Lower lobe of right lung (tissue), 2 donors: Measurements from ENCODE around the gene FLRT2. TPM values are rescaled to one million over a fixed set of nuclear protein-coding genes. Genes with fewer than 3 reads are reported as not detected.

Experiments used
- ATAC-seq, 2 donors: fragments of 200-7000 bp; cut with Tn5 transposase; one replicate each; pipeline ENCODE4 v1.9.1; 2020 to 2022; ENCODE audit warnings: mild to moderate bottlenecking in 2 of 2, moderate library complexity in 2 of 2
- DNase-seq: peaks from one replicate; pipeline ENCODE4 v3.0.0-alpha.2; 2020
- H3K27ac ChIP-seq: fragments of 200-600 bp; one replicate; pipeline ENCODE4 v1.8.0; 2022
- H3K27me3 ChIP-seq: fragments of 200-600 bp; one replicate; pipeline ENCODE4 v1.8.0; 2022; ENCODE audit warnings: low read depth
- H3K36me3 ChIP-seq: fragments of 200-600 bp; one replicate; pipeline ENCODE4 v1.8.0; 2022; ENCODE audit warnings: mild to moderate bottlenecking
- H3K4me1 ChIP-seq: fragments of 200-600 bp; one replicate; pipeline ENCODE4 v1.8.0; 2022
- H3K4me3 ChIP-seq: fragments of 200-600 bp; one replicate; pipeline ENCODE4 v1.8.0; 2022; ENCODE audit warnings: mild to moderate bottlenecking
- H3K9me3 ChIP-seq: fragments of 200-600 bp; one replicate; pipeline ENCODE4 v1.8.0; 2022
- intact Hi-C: fragments of 100-400 bp; cut with DNase I; formaldehyde crosslinking; loops from one replicate; pipeline ENCODE4 v1.11.0; 2022
- total RNA-seq: library from RNA; stranded (reverse); fragmentation: NEBNext Ultra II Directional; extraction: Animal tissue kit (Norgen Biotek cat#: 25700); gene quantifications from one replicate; pipeline ENCODE4 v1.2.1, GENCODE V29; 2021
- TF ChIP-seq, protein P1 (sequence below): fragments of 200-600 bp; IDR thresholded peaks from one replicate; pipeline ENCODE4 v1.8.0; 2022; ENCODE audit warnings: antibody characterized with exemption, mild to moderate bottlenecking
- donor health status: DM: no; HTN: yes; CAD: no; lungs with severe emphysema.

Gene FLRT2
- total RNA-seq, 1 donor from 2014 or later, result 14.3 TPM

- Histone ChIP-seq H3K36me3 (no peaks in the 10 kb centered on the region), H3K4me3 (no peak overlapping the region), H3K27me3 (no peaks in the 10 kb centered on the region), H3K9me3 (no peaks in the 10 kb centered on the region), H3K27ac (no peak overlapping the region), H3K4me1 (no peaks in the 10 kb centered on the region)
- DNase-seq (no peak), ATAC-seq (no peak)
- intact Hi-C loops, result no loop called here
- TF ChIP-seq, protein P1, sequence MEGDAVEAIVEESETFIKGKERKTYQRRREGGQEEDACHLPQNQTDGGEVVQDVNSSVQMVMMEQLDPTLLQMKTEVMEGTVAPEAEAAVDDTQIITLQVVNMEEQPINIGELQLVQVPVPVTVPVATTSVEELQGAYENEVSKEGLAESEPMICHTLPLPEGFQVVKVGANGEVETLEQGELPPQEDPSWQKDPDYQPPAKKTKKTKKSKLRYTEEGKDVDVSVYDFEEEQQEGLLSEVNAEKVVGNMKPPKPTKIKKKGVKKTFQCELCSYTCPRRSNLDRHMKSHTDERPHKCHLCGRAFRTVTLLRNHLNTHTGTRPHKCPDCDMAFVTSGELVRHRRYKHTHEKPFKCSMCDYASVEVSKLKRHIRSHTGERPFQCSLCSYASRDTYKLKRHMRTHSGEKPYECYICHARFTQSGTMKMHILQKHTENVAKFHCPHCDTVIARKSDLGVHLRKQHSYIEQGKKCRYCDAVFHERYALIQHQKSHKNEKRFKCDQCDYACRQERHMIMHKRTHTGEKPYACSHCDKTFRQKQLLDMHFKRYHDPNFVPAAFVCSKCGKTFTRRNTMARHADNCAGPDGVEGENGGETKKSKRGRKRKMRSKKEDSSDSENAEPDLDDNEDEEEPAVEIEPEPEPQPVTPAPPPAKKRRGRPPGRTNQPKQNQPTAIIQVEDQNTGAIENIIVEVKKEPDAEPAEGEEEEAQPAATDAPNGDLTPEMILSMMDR, result no peak
Observed at GRCh38 chr14:85581691-85582090, 51.7 kb downstream of the FLRT2 start.

DNA sequence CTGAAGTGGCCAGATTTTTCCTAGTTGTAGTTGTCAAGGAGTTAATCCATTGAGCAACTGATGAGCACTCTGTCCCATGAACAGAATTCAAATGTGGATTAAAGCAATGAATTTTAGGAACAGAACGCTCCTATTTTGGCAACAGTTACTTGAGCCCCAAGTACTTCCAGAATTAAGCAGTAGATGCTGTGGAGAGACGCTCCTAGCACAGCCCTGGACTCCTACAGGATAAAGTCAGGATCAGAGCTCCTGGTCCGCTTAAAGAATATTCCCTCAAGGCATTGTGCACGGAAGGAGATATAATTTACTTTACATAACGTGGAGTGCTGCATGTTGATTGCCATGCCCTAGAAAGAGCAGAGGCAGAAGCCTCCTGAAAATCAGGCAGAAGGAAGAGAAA is 53.4 kb downstream of the FLRT2 start:
- Histone ChIP-seq H3K4me3 (no peak overlapping the region), H3K4me1 (peaks cover 9% of the 10 kb centered on the region), H3K27me3 (no peaks in the 10 kb centered on the region), H3K27ac (no peak overlapping the region), H3K9me3 (no peaks in the 10 kb centered on the region), H3K36me3 (no peaks in the 10 kb centered on the region)
- DNase-seq (no peak), ATAC-seq (no peak)
- intact Hi-C loops, result no loop called here
- TF ChIP-seq, protein P1, result no peak

DNA sequence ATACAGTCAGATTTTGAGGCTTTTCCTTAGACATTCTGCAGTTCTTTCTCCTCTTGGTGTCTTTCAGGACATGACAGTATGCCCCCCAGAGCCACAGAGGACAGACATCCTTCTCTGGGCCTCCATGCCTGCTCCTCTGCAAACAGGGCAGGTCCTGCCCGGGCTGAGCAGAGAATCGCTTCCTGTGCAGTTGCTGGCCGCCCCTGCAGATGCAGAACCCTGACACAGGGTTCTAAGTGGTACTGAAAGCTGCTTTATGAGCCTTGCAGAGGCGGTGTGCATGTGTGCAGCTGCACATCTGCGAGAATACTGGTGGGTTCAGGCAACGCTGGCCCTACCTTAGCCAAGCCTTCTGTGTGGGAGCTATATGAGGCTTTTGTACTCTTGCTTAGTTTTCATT is 54.5 kb downstream of the FLRT2 start:
- H3K27ac ChIP-seq, result no peak overlapping the region
- H3K4me1 ChIP-seq, result peaks cover 9% of the 10 kb centered on the region
- no peaks in the 10 kb centered on the region for H3K36me3 ChIP-seq
- TF ChIP-seq, protein P1, result no peak
- H3K27me3 ChIP-seq, result no peaks in the 10 kb centered on the region
- no peak for DNase-seq
- no peak for ATAC-seq
- H3K4me3 ChIP-seq, result no peak overlapping the region
- no peaks in the 10 kb centered on the region for H3K9me3 ChIP-seq
- intact Hi-C loops, result no loop called here

DNA sequence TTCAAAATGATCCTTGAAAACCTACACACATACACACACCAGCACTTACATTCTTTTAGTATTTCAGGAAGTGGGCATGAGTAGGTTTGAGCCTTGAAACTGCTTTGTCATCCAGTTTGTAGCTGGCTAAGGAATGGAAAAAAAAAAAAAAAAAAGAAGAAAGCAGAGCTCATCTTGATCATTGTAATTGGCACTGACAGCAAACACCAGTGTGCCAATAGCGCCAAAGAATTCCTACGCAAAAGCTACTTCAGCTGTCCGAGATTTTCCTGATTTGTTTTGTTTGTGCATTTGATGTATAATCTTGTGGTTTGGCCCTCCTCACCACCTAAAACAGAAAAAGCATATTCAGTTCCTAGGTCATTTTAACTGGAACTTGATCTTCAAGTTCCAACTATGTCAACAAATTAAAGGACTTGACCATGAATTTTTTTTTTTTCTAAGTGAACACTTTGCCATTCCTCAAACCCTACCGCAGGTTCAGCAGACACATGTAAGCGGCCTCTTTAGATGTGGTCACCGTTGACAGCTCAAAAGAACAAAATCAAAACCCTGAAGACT is 57.3 kb downstream of the FLRT2 start:
- Histone ChIP-seq H3K9me3 (no peaks in the 10 kb centered on the region), H3K36me3 (no peaks in the 10 kb centered on the region), H3K4me3 (no peak overlapping the region), H3K27ac (no peak overlapping the region), H3K4me1 (peaks cover 9% of the 10 kb centered on the region), H3K27me3 (no peaks in the 10 kb centered on the region)
- intact Hi-C loops, result no loop called here
- DNase-seq, result no peak
- TF ChIP-seq, protein P1, result no peak
- ATAC-seq, result peak; percentile 86 to 92

GRCh38 chr14:85590784-85591183 is 60.8 kb downstream of the FLRT2 start:
- intact Hi-C loops, result no loop called here
- H3K4me3 ChIP-seq, result no peak overlapping the region
- H3K27me3 ChIP-seq, result no peaks in the 10 kb centered on the region
- TF ChIP-seq, protein P1, result no peak
- ATAC-seq (no peak), DNase-seq (no peak)
- H3K9me3 ChIP-seq, result no peaks in the 10 kb centered on the region
- H3K27ac ChIP-seq, result no peak overlapping the region
- peaks cover 9% of the 10 kb centered on the region for H3K4me1 ChIP-seq
- H3K36me3 ChIP-seq, result no peaks in the 10 kb centered on the region
